Measurements from ENCODE around the gene ADGRG6. TPM values are rescaled to one million over a fixed set of nuclear protein-coding genes. Genes with fewer than 3 reads are reported as not detected.

Gene ADGRG6
- total and polyA plus RNA-seq, 10 of the 15 experiments (the other 5 are each of a cell fraction or from before 2014, with no cell fraction given) = 0.01 to 0.24 (median 0.13) TPM; not detected in 7

- no peak overlapping the region for H3K9ac ChIP-seq (ENCODE audit: control insufficient read depth, insufficient read depth, low read length)
- CTCF ChIA-PET = no interaction called here
- ATAC-seq (no peak), DNase-seq (ENCODE audit: low read depth, low spot score) (no peak), FAIRE-seq (no peak)
- SMC1A ChIA-PET (ENCODE audit: uncharacterized antibody, unreplicated experiment) = interaction anchor here (1.2 kb wide), 1 partner anchor 11 kb away, joined by 4 read pairs; no protein-coding TSS in a partner anchor
- BruUV-seq (replicated peaks) = no TSS peak
- no peak overlapping the region for H2AFZ ChIP-seq (ENCODE audit: control insufficient read depth, low read depth, low read length)
- WGBS (ENCODE audit: insufficient coverage, insufficient replicate concordance, low lambda C conversion rate, missing lambda C conversion rate) = 0% methylated on average over 2 of the region's 2 CpGs
- intact Hi-C loops (cut with micrococcal nuclease; ENCODE audit: unreplicated experiment) = no loop called here
- no peaks in the 10 kb centered on the region for H3K4me1 ChIP-seq (ENCODE audit: control insufficient read depth, insufficient read depth, low read length)
- POLR2A ChIA-PET = no interaction called here
- H4K20me1 ChIP-seq (ENCODE audit: control insufficient read depth, insufficient read depth) = no peaks in the 10 kb centered on the region
- in situ Hi-C loops (cut with MboI) = no loop called here
- H3K27me3 ChIP-seq (replicated peaks in 1 of 2; ENCODE audit: control insufficient read depth in 2 of 2, insufficient read depth in 2 of 2, low read length in 1 of 2) = no peaks in the 10 kb centered on the region
- no peaks in the 10 kb centered on the region for H3K79me2 ChIP-seq (ENCODE audit: control insufficient read depth, insufficient read depth, low read length)
- H3K4me3 ChIP-seq = no peak overlapping the region
- no peaks in the 10 kb centered on the region for H3K9me3 ChIP-seq (replicated peaks; ENCODE audit: control insufficient read depth, insufficient read depth, low read length)
- H3K27ac ChIP-seq (ENCODE audit: control insufficient read depth, insufficient read depth) = no peak overlapping the region
- no peaks in the 10 kb centered on the region for H3K36me3 ChIP-seq (ENCODE audit: control insufficient read depth in 2 of 2, insufficient read depth in 2 of 2, low read length in 1 of 2)
- RAD21 ChIA-PET (ENCODE audit: unreplicated experiment) = no interaction called here
- H3K4me2 ChIP-seq (ENCODE audit: control insufficient read depth, insufficient read depth) = no peak overlapping the region
- no peak for TF ChIP-seq SKIL (IDR thresholded peaks at IDR 0.05; ENCODE audit: low read depth, poor library complexity, severe bottlenecking)
- no peak for TF ChIP-seq SREBF1 (IDR thresholded peaks at IDR 0.05; ENCODE audit: low read length)
- TF ChIP-seq MYB (IDR thresholded peaks at IDR 0.05; ENCODE audit: borderline replicate concordance, low read depth, low read length) = no peak
- TF ChIP-seq SRF (IDR thresholded peaks at IDR 0.05; ENCODE audit: low read depth in 2 of 2, low read length in 2 of 2) = no peak
- TF ChIP-seq ZNF384 (IDR thresholded peaks at IDR 0.05; ENCODE audit: borderline replicate concordance, low read depth, low read length) = no peak
- TF ChIP-seq E4F1 (IDR thresholded peaks at IDR 0.05; ENCODE audit: borderline replicate concordance, partially characterized antibody) = no peak
- TF ChIP-seq CTCF (IDR thresholded peaks at IDR 0.05 in 2 of 3, conservative IDR thresholded peaks at IDR 0.05 in 1 of 3; ENCODE audit: control insufficient read depth in 2 of 3, extremely low read depth in 1 of 3, insufficient read depth in 1 of 3, low read depth in 3 of 3, low read length in 3 of 3) = no peak
- no peak for TF ChIP-seq BHLHE40 (IDR thresholded peaks at IDR 0.05; ENCODE audit: borderline replicate concordance in 1 of 2, low read depth in 2 of 2, low read length in 1 of 2)
- TF ChIP-seq FOXM1 (IDR thresholded peaks at IDR 0.05; ENCODE audit: low read depth, low read length) = no peak
- TF ChIP-seq HDAC6 (IDR thresholded peaks at IDR 0.05; ENCODE audit: unreplicated experiment) = no peak
- no peak for TF ChIP-seq ZBED1 (IDR thresholded peaks at IDR 0.05; ENCODE audit: borderline replicate concordance)
- no peak for TF ChIP-seq TARDBP (IDR thresholded peaks at IDR 0.05; ENCODE audit: borderline replicate concordance)
- no peak for TF ChIP-seq SIX5 (IDR thresholded peaks at IDR 0.05; ENCODE audit: low read depth, low read length, severe bottlenecking)
- TF ChIP-seq ATF2 (IDR thresholded peaks at IDR 0.05; ENCODE audit: low read length) = no peak
- no peak for TF ChIP-seq SUPT20H (IDR thresholded peaks at IDR 0.05; ENCODE audit: borderline replicate concordance, control insufficient read depth, low read depth, low read length)
- no peak for TF ChIP-seq CBFB (IDR thresholded peaks at IDR 0.05; ENCODE audit: low read depth)
- TF ChIP-seq TBL1XR1 (IDR thresholded peaks at IDR 0.05; ENCODE audit: low read depth, low read length) = no peak
Observed at GRCh38 chr6:142443102-142443501, 141.3 kb downstream of the ADGRG6 start.
